Gastrocnemius medialis (tissue), 4 donors: ENCODE data around the gene NUP188.

Experiments
- POLR2A ChIP-seq, 2 donors: fragments of 450-650 bp; IDR thresholded peaks; one replicate each; pipeline ENCODE4 v1.6.1; 2017; ENCODE audit warnings: antibody characterized with exemption in 2 of 2, mild to moderate bottlenecking in 2 of 2, moderate library complexity in 2 of 2
- TF ChIP-seq, protein P1 (sequence below), 5 experiments: fragments of 450-650 bp in 3 of 5; fragments of 200-600 bp in 2 of 5; sonication (generic) in 2 of 5; IDR thresholded peaks in 4 of 5; conservative IDR thresholded peaks in 1 of 5; 1 replicate in 4 of 5; 2 replicates in 1 of 5; pipeline ENCODE4 v1.5.1; 2016 to 2019; ENCODE audit warnings: antibody characterized with exemption in 5 of 5, mild to moderate bottlenecking in 3 of 5, moderate library complexity in 3 of 5

DNA sequence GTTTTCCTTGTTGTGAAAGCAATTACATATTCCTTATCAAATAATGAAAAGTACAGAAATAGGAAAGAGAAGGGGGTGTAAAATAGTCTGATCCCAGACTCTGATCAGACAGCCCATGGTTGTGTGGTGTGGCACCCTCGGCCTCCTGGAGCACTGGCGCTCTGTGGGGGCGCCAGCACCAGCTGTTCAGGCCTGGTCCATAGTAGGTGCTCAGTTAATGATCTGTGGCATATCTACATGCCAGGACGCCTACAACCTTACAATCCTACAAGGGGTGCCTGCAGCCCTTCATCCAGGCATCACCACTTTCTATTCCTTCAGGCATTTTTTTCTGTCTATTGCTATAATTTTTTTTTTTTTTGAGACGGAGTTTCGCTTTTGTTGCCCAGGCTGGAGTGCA lies 105.5 kb downstream of the NUP188 start:
- TF ChIP-seq, protein P1, sequence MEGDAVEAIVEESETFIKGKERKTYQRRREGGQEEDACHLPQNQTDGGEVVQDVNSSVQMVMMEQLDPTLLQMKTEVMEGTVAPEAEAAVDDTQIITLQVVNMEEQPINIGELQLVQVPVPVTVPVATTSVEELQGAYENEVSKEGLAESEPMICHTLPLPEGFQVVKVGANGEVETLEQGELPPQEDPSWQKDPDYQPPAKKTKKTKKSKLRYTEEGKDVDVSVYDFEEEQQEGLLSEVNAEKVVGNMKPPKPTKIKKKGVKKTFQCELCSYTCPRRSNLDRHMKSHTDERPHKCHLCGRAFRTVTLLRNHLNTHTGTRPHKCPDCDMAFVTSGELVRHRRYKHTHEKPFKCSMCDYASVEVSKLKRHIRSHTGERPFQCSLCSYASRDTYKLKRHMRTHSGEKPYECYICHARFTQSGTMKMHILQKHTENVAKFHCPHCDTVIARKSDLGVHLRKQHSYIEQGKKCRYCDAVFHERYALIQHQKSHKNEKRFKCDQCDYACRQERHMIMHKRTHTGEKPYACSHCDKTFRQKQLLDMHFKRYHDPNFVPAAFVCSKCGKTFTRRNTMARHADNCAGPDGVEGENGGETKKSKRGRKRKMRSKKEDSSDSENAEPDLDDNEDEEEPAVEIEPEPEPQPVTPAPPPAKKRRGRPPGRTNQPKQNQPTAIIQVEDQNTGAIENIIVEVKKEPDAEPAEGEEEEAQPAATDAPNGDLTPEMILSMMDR (IDR thresholded peaks at IDR 0.05 in 4 of 5, conservative IDR thresholded peaks at IDR 0.05 in 1 of 5), result no peak
- TF ChIP-seq POLR2A (IDR thresholded peaks at IDR 0.05), result no peak
